Sigmoid colon (tissue), 7 donors: ENCODE results near the gene PPP3R1. TPM values are rescaled to one million over a fixed set of nuclear protein-coding genes. Genes with fewer than 3 reads are reported as not detected.

Experiments
- DNase-seq: peaks from one replicate; pipeline ENCODE4 v3.0.0-alpha.2; 2019
- H3K27ac ChIP-seq, 4 donors: fragments of 200-600 bp; sonication (generic); one replicate each; pipeline ENCODE4 v1.5.1; 2016 to 2019; ENCODE audit warnings: mild to moderate bottlenecking in 1 of 4
- H3K27me3 ChIP-seq, 3 donors: fragments of 200-600 bp; sonication (generic); one replicate each; pipeline ENCODE4 v1.5.1; 2019; ENCODE audit warnings: mild to moderate bottlenecking in 1 of 3
- H3K36me3 ChIP-seq, 4 donors: fragments of 200-600 bp; sonication (generic); one replicate each; pipeline ENCODE4 v1.5.1; 2016 to 2019
- H3K4me1 ChIP-seq, 4 donors: fragments of 200-600 bp; sonication (generic); one replicate each; pipeline ENCODE4 v1.5.1; 2017 to 2019
- H3K4me3 ChIP-seq, 4 donors: fragments of 200-600 bp; sonication (generic); one replicate each; pipeline ENCODE4 v1.5.1; 2017 to 2019; ENCODE audit warnings: mild to moderate bottlenecking in 2 of 4, moderate library complexity in 1 of 4
- H3K9me3 ChIP-seq, 4 donors: fragments of 200-600 bp in 3 of 4; sonication (generic) in 3 of 4; one replicate each; pipeline versions ENCODE4 v1.5.1 to v1.6.1; 2013 to 2019
- CTCF ChIP-seq, 4 experiments: fragments of 450-650 bp in 3 of 4; fragments of 200-600 bp in 1 of 4; IDR thresholded peaks; one replicate each; pipeline ENCODE4 v1.5.1; 2016 to 2019; ENCODE audit warnings: antibody characterized with exemption in 4 of 4, mild to moderate bottlenecking in 3 of 4, moderate library complexity in 2 of 4
- EP300 ChIP-seq, 4 donors: sonication (generic); formaldehyde crosslinking; IDR thresholded peaks; one replicate each; pipeline ENCODE4 v1.6.1; 2017; ENCODE audit warnings: antibody characterized with exemption in 4 of 4
- POLR2A ChIP-seq, 2 donors: fragments of 450-650 bp; IDR thresholded peaks; one replicate each; pipeline ENCODE4 v1.6.1; 2016; ENCODE audit warnings: antibody characterized with exemption in 2 of 2, mild to moderate bottlenecking in 2 of 2, moderate library complexity in 2 of 2
- POLR2AphosphoS5 ChIP-seq, 4 donors: sonication (generic); formaldehyde crosslinking; IDR thresholded peaks; one replicate each; pipeline ENCODE4 v1.6.1; 2017; ENCODE audit warnings: antibody characterized with exemption in 4 of 4
- WGBS, 2 donors: extraction: QIAGEN DNeasy Blood & Tissue Kit; methylation state at CpG; one replicate each; pipeline ENCODE4 v1.1.7; 2013; 5-methylcytosine and 5-hydroxymethylcytosine counted together
- intact Hi-C: fragments of 100-400 bp; cut with DNase I; formaldehyde crosslinking; loops from one replicate; pipeline ENCODE4 v1.15.1; 2023
- polyA plus RNA-seq, 3 donors: library from polyadenylated mRNA; stranded (reverse); fragments of 200-250 nt; gene quantifications; one replicate each; pipeline ENCODE4 v1.2.3, GENCODE V29; 2013
- total RNA-seq, 4 donors: library from RNA; depleted of rRNA; stranded (reverse); fragments of >200 nt; gene quantifications; one replicate each; pipeline ENCODE4 v1.1.0, GENCODE V29; 2016
- donor health status: healthy with polysubstance abuse.
- donor health status: Bipolar disorder and iron deficiency.
- donor health status: healthy.

Gene PPP3R1
- total and polyA plus RNA-seq, 7 donors: 17.4 to 38.5 (median 28.8) TPM

GRCh38 chr2:68171684-68172083 is 80.6 kb downstream of the PPP3R1 start:
- no peak for DNase-seq
- Histone ChIP-seq H3K9me3 (no peaks in the 10 kb centered on the region), H3K27ac (no peak overlapping the region), H3K4me3 (no peak overlapping the region), H3K4me1 (no peaks in the 10 kb centered on the region), H3K36me3 (peaks cover 0 to 71% (median 2%) of the 10 kb centered on the region in 4 donors), H3K27me3 (no peaks in the 10 kb centered on the region)
- no peak for TF ChIP-seq POLR2A (IDR thresholded peaks at IDR 0.05)
- TF ChIP-seq CTCF (IDR thresholded peaks at IDR 0.05): no peak
- no peak for TF ChIP-seq EP300 (IDR thresholded peaks at IDR 0.05)
- no peak for TF ChIP-seq POLR2AphosphoS5 (IDR thresholded peaks at IDR 0.05)
- intact Hi-C loops: no loop called here
- WGBS, 2 donors: 90 to 94% methylated on average over 4 of the region's 4 CpGs

DNA sequence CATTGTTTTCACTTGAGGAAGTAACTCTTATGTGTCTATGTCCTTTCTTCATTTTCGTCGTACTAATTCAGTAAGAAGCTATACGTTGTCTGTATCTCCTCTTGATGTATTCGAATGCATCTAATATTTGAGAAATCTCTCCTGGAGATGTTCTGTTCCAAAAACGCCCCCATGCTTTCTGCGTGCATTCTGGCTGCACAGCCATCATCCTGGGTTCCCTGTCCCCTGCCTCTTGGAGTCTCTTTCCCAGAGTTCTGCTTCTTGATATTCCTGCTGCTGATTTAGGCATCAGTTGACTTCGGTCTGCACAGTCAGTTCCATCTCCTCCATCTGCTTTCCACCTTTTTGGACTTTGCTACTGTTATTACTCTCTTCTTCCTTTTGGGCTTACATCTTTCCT is 81.2 kb downstream of the PPP3R1 start:
- H3K36me3 ChIP-seq: peaks cover 0 to 71% (median 2%) of the 10 kb centered on the region in 4 donors
- H3K27me3 ChIP-seq: no peaks in the 10 kb centered on the region
- intact Hi-C loops: no loop called here
- no peak overlapping the region for H3K27ac ChIP-seq
- no peak overlapping the region for H3K4me3 ChIP-seq
- no peak for TF ChIP-seq POLR2A (IDR thresholded peaks at IDR 0.05)
- no peak for TF ChIP-seq POLR2AphosphoS5 (IDR thresholded peaks at IDR 0.05)
- no peak for TF ChIP-seq EP300 (IDR thresholded peaks at IDR 0.05)
- no peak for TF ChIP-seq CTCF (IDR thresholded peaks at IDR 0.05)
- no peaks in the 10 kb centered on the region for H3K4me1 ChIP-seq
- 96 to 97% methylated on average over 7 of the region's 7 CpGs for WGBS, 2 donors
- H3K9me3 ChIP-seq: no peaks in the 10 kb centered on the region
- no peak for DNase-seq

GRCh38 chr2:68169308-68169707 is 83.0 kb downstream of the PPP3R1 start:
- DNase-seq: no peak
- no peak overlapping the region for H3K4me3 ChIP-seq
- 92 to 96% methylated on average over 4 of the region's 4 CpGs for WGBS, 2 donors
- peaks cover 0 to 60% (median 3%) of the 10 kb centered on the region in 4 donors for H3K36me3 ChIP-seq
- H3K27ac ChIP-seq: no peak overlapping the region
- intact Hi-C loops: no loop called here
- no peaks in the 10 kb centered on the region for H3K27me3 ChIP-seq
- TF ChIP-seq POLR2AphosphoS5 (IDR thresholded peaks at IDR 0.05) (no peak), CTCF (IDR thresholded peaks at IDR 0.05) (no peak), EP300 (IDR thresholded peaks at IDR 0.05) (no peak), POLR2A (IDR thresholded peaks at IDR 0.05) (no peak)
- no peaks in the 10 kb centered on the region for H3K9me3 ChIP-seq
- no peaks in the 10 kb centered on the region for H3K4me1 ChIP-seq

DNA sequence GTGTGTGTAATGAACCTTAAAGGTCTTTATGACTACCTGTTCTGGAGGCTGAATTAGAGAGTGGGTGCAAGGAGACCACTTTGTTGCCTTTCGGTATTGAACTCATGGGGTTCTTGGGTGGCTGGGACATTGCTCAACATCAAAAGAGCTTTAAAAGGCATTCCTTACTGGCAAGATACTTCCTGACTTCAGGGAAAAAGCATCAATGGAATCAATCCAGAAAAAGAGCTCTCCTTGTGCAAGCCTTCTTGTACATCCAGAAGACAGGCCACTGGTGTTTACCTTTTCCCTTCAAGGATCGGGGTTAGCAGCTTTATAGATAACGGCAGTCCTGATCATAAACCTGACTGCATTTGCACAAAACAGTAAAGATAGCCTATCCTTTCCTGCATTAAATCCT is 85.1 kb downstream of the PPP3R1 start:
- no peaks in the 10 kb centered on the region for H3K9me3 ChIP-seq
- peaks cover 7 to 69% (median 15%) of the 10 kb centered on the region in 4 donors for H3K36me3 ChIP-seq
- DNase-seq: no peak
- no peak overlapping the region for H3K27ac ChIP-seq
- intact Hi-C loops: no loop called here
- TF ChIP-seq EP300 (IDR thresholded peaks at IDR 0.05): no peak
- TF ChIP-seq POLR2A (IDR thresholded peaks at IDR 0.05): no peak
- no peak for TF ChIP-seq POLR2AphosphoS5 (IDR thresholded peaks at IDR 0.05)
- no peak for TF ChIP-seq CTCF (IDR thresholded peaks at IDR 0.05)
- no peaks in the 10 kb centered on the region for H3K27me3 ChIP-seq
- no peaks in the 10 kb centered on the region for H3K4me1 ChIP-seq
- 41 to 65% methylated on average over 3 of the region's 3 CpGs for WGBS, 2 donors
- no peak overlapping the region for H3K4me3 ChIP-seq

GRCh38 chr2:68163641-68164040 is 88.7 kb downstream of the PPP3R1 start:
- no peak for TF ChIP-seq EP300 (IDR thresholded peaks at IDR 0.05)
- no peak for TF ChIP-seq POLR2AphosphoS5 (IDR thresholded peaks at IDR 0.05)
- no peak for TF ChIP-seq CTCF (IDR thresholded peaks at IDR 0.05)
- TF ChIP-seq POLR2A (IDR thresholded peaks at IDR 0.05): no peak
- H3K27ac ChIP-seq: no peak overlapping the region
- H3K9me3 ChIP-seq: no peaks in the 10 kb centered on the region
- peaks cover 11 to 64% (median 22%) of the 10 kb centered on the region in 4 donors for H3K36me3 ChIP-seq
- H3K4me3 ChIP-seq: no peak overlapping the region
- 94 to 99% methylated on average over 1 of the region's 1 CpG for WGBS, 2 donors
- no peak for DNase-seq
- H3K4me1 ChIP-seq: peaks cover 0 to 11% (median 9%) of the 10 kb centered on the region in 4 donors
- no peaks in the 10 kb centered on the region for H3K27me3 ChIP-seq
- intact Hi-C loops: no loop called here
